Measurements from ENCODE around the gene PKD1L1. TPM values are rescaled to one million over a fixed set of nuclear protein-coding genes. Genes with fewer than 3 reads are reported as not detected.

Gene PKD1L1
- total RNA-seq, 1 donor from 2014 or later = 0.05 TPM

DNA sequence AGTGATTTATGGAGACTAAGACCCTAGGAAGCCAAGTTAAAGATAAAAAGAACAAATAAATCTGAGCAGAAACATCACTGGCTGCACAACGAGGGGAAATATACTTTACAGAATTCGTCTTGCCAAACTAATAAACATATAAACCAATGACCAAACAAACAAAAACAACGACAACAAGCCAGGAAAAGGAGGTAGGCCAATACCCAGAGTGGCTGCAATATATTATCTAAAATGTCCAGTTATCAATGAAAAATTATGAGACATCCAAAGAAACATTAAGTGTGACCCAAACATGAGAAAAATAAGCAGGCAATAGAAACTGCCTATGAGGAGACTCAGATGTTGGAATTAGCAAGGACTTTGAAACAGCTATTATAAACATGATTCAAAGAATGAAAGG lies 81.0 kb downstream of the PKD1L1 start:
- TF ChIP-seq, protein P1, sequence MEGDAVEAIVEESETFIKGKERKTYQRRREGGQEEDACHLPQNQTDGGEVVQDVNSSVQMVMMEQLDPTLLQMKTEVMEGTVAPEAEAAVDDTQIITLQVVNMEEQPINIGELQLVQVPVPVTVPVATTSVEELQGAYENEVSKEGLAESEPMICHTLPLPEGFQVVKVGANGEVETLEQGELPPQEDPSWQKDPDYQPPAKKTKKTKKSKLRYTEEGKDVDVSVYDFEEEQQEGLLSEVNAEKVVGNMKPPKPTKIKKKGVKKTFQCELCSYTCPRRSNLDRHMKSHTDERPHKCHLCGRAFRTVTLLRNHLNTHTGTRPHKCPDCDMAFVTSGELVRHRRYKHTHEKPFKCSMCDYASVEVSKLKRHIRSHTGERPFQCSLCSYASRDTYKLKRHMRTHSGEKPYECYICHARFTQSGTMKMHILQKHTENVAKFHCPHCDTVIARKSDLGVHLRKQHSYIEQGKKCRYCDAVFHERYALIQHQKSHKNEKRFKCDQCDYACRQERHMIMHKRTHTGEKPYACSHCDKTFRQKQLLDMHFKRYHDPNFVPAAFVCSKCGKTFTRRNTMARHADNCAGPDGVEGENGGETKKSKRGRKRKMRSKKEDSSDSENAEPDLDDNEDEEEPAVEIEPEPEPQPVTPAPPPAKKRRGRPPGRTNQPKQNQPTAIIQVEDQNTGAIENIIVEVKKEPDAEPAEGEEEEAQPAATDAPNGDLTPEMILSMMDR (IDR thresholded peaks at IDR 0.05) = no peak
- no peaks in the 10 kb centered on the region for H3K4me1 Mint-ChIP-seq (ENCODE audit: unreplicated experiment)
- H3K9me3 Mint-ChIP-seq (ENCODE audit: unreplicated experiment) = peaks cover 6% of the 10 kb centered on the region
- H3K27me3 Mint-ChIP-seq (ENCODE audit: unreplicated experiment) = no peaks in the 10 kb centered on the region
- no peak overlapping the region for H3K27ac Mint-ChIP-seq (ENCODE audit: unreplicated experiment)
- H3K36me3 Mint-ChIP-seq (ENCODE audit: unreplicated experiment) = no peaks in the 10 kb centered on the region
- no peak for DNase-seq (ENCODE audit: extremely low spot score, unreplicated experiment)
- no peak overlapping the region for H3K4me3 Mint-ChIP-seq (ENCODE audit: unreplicated experiment)

DNA sequence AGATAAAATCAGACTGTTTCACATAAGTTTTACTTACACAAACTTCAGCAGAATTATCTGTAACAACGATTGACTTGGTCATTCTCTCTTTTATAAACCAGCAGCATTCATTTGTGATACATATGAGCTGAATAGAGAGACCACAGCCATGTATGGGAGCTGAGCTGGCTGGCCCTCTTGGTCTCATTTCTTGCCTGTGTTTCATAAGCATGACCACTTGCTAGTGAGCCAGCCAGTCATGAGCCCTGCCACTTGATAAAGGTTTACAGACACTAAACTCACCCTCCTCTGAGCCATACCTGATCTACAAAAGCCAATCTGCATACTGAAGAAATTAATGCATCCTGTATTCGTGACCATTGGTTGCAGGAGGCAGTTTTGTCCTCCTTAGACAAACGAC lies 82.1 kb downstream of the PKD1L1 start:
- DNase-seq (ENCODE audit: extremely low spot score, unreplicated experiment) = no peak
- TF ChIP-seq, protein P1 (IDR thresholded peaks at IDR 0.05) = no peak
- Mint-ChIP-seq H3K4me3 (ENCODE audit: unreplicated experiment) (no peak overlapping the region), H3K4me1 (ENCODE audit: unreplicated experiment) (no peaks in the 10 kb centered on the region), H3K27ac (ENCODE audit: unreplicated experiment) (no peak overlapping the region), H3K27me3 (ENCODE audit: unreplicated experiment) (no peaks in the 10 kb centered on the region), H3K36me3 (ENCODE audit: unreplicated experiment) (no peaks in the 10 kb centered on the region), H3K9me3 (ENCODE audit: unreplicated experiment) (peaks cover 6% of the 10 kb centered on the region)

DNA sequence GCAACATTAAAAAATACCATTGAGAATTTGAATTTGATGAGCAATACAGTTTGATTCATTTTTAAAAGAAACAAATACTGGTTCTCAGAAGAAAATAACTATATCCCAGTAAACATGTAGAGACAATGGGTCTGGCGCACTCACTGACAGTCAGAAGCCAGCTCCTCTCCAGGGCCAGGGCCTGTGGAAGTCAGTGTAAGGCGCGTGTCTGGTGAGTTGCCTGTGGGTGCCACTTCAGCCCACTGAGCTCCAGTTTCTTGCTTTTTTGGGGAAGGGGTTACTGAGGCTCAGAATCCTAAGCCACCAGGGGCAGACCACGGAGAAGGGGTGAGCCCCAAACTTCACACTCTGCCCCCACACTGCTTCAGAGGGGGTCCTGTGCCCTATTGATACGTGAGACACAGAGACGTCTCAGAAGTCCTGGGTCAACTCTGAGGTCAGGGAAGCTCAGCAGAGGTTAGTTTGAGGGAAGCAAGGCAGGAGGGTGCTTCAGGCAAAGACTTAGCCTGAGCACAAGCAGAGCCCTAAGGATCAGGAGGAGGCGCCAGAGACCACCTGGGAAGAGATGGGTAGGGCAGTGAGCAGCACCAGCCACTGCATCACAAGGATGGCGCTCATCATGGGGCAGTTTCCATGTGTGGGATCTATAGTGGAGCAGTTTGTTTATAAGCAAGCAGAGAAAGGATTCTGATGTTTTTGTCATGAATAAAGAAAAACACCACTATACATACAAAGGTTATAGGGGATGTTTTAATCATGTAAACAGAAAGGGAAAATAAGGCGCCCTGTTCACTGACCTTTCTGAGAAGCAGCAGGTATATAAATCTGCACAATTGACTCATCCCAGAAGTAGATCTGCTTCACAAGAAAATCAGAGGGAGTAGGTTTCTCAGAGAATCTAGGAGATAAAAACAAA lies 95.7 kb downstream of the PKD1L1 start:
- TF ChIP-seq, protein P1 (IDR thresholded peaks at IDR 0.05) = peak; percentile 26
- peak; percentile 49 for DNase-seq (ENCODE audit: extremely low spot score, unreplicated experiment)
- peaks cover 5% of the 10 kb centered on the region for H3K27me3 Mint-ChIP-seq (ENCODE audit: unreplicated experiment)
- no peak overlapping the region for H3K27ac Mint-ChIP-seq (ENCODE audit: unreplicated experiment)
- no peaks in the 10 kb centered on the region for H3K36me3 Mint-ChIP-seq (ENCODE audit: unreplicated experiment)
- H3K9me3 Mint-ChIP-seq (ENCODE audit: unreplicated experiment) = no peaks in the 10 kb centered on the region
- H3K4me1 Mint-ChIP-seq (ENCODE audit: unreplicated experiment) = no peaks in the 10 kb centered on the region
- H3K4me3 Mint-ChIP-seq (ENCODE audit: unreplicated experiment) = no peak overlapping the region

GRCh38 chr7:47847207-47847606 lies 101.1 kb downstream of the PKD1L1 start:
- Mint-ChIP-seq H3K9me3 (ENCODE audit: unreplicated experiment) (no peaks in the 10 kb centered on the region), H3K27me3 (ENCODE audit: unreplicated experiment) (peaks cover 14% of the 10 kb centered on the region), H3K4me3 (ENCODE audit: unreplicated experiment) (no peak overlapping the region), H3K36me3 (ENCODE audit: unreplicated experiment) (no peaks in the 10 kb centered on the region), H3K27ac (ENCODE audit: unreplicated experiment) (no peak overlapping the region), H3K4me1 (ENCODE audit: unreplicated experiment) (no peaks in the 10 kb centered on the region)
- peak; percentile 44 for DNase-seq (ENCODE audit: extremely low spot score, unreplicated experiment)
- TF ChIP-seq, protein P1 (IDR thresholded peaks at IDR 0.05) = no peak

GRCh38 chr7:47846138-47846836 lies 102.0 kb downstream of the PKD1L1 start:
- no peaks in the 10 kb centered on the region for H3K9me3 Mint-ChIP-seq (ENCODE audit: unreplicated experiment)
- H3K27ac Mint-ChIP-seq (ENCODE audit: unreplicated experiment) = no peak overlapping the region
- TF ChIP-seq, protein P1 (IDR thresholded peaks at IDR 0.05) = no peak
- H3K27me3 Mint-ChIP-seq (ENCODE audit: unreplicated experiment) = peaks cover 14% of the 10 kb centered on the region
- DNase-seq (ENCODE audit: extremely low spot score, unreplicated experiment) = peak; percentile 34
- no peak overlapping the region for H3K4me3 Mint-ChIP-seq (ENCODE audit: unreplicated experiment)
- H3K4me1 Mint-ChIP-seq (ENCODE audit: unreplicated experiment) = no peaks in the 10 kb centered on the region
- H3K36me3 Mint-ChIP-seq (ENCODE audit: unreplicated experiment) = no peaks in the 10 kb centered on the region
